Mammary epithelial cell (primary cell): ENCODE data around the gene TEX29.

ENCODE experiments used
- EZH2 ChIP-seq: IDR thresholded peaks from 2 replicates; pipeline ENCODE4 v1.6.1; 2012; ENCODE audit warnings: low read length, inconsistent platforms, borderline replicate concordance
- TF ChIP-seq, protein P1 (sequence below), 2 donors: IDR thresholded peaks in 1 of 2; conservative IDR thresholded peaks in 1 of 2; 2 replicates each; pipeline ENCODE4 v1.5.1; 2011 to 2012; ENCODE audit warnings: inconsistent platforms in 2 of 2, low read length in 2 of 2, mild to moderate bottlenecking in 2 of 2, control low read depth in 1 of 2, low read depth in 1 of 2; ENCODE audit not compliant: insufficient read depth in 1 of 2; ENCODE audit errors: extremely low read depth in 1 of 2

DNA sequence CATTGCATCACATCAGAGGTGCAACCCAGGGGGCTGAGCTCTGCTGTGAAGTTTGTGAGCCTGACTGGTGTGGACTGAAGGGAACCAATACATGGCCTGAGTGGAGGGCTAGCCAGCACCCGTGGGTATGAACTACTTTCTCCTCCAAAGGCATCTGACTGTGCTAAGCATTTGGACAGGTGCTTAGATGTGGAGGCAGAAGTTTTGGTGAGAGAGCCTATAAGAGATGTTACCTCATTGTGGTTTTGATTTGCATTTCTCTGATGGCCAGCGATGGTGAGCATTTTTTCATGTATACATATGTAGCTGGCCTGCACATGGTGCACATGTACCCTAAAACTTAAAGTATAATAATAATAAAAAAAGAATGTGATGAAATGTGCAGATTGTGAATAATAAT is 46.9 kb downstream of the TEX29 start:
- TF ChIP-seq, protein P1, sequence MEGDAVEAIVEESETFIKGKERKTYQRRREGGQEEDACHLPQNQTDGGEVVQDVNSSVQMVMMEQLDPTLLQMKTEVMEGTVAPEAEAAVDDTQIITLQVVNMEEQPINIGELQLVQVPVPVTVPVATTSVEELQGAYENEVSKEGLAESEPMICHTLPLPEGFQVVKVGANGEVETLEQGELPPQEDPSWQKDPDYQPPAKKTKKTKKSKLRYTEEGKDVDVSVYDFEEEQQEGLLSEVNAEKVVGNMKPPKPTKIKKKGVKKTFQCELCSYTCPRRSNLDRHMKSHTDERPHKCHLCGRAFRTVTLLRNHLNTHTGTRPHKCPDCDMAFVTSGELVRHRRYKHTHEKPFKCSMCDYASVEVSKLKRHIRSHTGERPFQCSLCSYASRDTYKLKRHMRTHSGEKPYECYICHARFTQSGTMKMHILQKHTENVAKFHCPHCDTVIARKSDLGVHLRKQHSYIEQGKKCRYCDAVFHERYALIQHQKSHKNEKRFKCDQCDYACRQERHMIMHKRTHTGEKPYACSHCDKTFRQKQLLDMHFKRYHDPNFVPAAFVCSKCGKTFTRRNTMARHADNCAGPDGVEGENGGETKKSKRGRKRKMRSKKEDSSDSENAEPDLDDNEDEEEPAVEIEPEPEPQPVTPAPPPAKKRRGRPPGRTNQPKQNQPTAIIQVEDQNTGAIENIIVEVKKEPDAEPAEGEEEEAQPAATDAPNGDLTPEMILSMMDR (conservative IDR thresholded peaks at IDR 0.05 in 1 of 2, IDR thresholded peaks at IDR 0.05 in 1 of 2; ENCODE audit: extremely low read depth in 1 of 2, insufficient read depth in 1 of 2, low read depth in 1 of 2, low read length in 2 of 2), result no peak
- TF ChIP-seq EZH2, result no peak
